RWPE1 (cell line): ENCODE data around the gene DAGLB.

ENCODE experiments used
- CTCF ChIA-PET: fragments of 350-600 bp; sonication (Branson Sonifier 250); formaldehyde crosslinking; extraction: SDS; loops from one replicate; lab custom pipeline; 2021; lab: Yijun Ruan, JAX
- POLR2A ChIA-PET: fragments of 400-600 bp; formaldehyde crosslinking; extraction: SDS; loops from one replicate; lab custom pipeline; 2020; ENCODE audit warnings: antibody characterized with exemption; ENCODE audit not compliant: low non-redundant PET; lab: Yijun Ruan, JAX
- DNase-seq: peaks from one replicate; pipeline ENCODE4 v3.0.0; 2012; ENCODE audit warnings: low spot score
- H3K27ac ChIP-seq: fragments of 450-650 bp; 2 replicates; pipeline ENCODE4 v1.5.1; 2017
- CTCF ChIP-seq: fragments of 450-650 bp; conservative IDR thresholded peaks from 2 replicates; pipeline ENCODE4 v1.5.1; 2017; ENCODE audit warnings: low read depth, mild to moderate bottlenecking

The DAGLB gene

GRCh38 chr7:6433784-6434615 is 13.8 kb downstream of the DAGLB start:
- ChIA-PET POLR2A (no interaction called here), CTCF (interaction anchor here (0.6 to 0.7 kb wide), 3 partner anchors 56 to 576 kb away, joined by 3 to 4 read pairs (median 3); no protein-coding TSS in a partner anchor)
- no peak for TF ChIP-seq CTCF
- no peak for DNase-seq
- H3K27ac ChIP-seq: peak overlapping the region; percentile 47

GRCh38 chr7:6432781-6433180 is 15.0 kb downstream of the DAGLB start:
- TF ChIP-seq CTCF: no peak
- ChIA-PET POLR2A (no interaction called here), CTCF (interaction anchor here (0.7 kb wide), 1 partner anchor 40 kb away, joined by 5 read pairs; no protein-coding TSS in a partner anchor)
- H3K27ac ChIP-seq: peak overlapping the region; percentile 22
- no peak for DNase-seq

GRCh38 chr7:6430974-6431373 is 16.8 kb downstream of the DAGLB start:
- peak overlapping the region; percentile 60 for H3K27ac ChIP-seq
- POLR2A ChIA-PET: no interaction called here
- TF ChIP-seq CTCF: no peak
- DNase-seq: no peak
- CTCF ChIA-PET: interaction anchor here (0.6 kb wide), 1 partner anchor 15 kb away, joined by 3 read pairs; no protein-coding TSS in a partner anchor

GRCh38 chr7:6430271-6430940 is 17.3 kb downstream of the DAGLB start:
- no peak for DNase-seq
- ChIA-PET CTCF (interaction anchor here (0.6 to 0.9 kb wide), 3 partner anchors 16 to 504 kb away, joined by 3 to 4 read pairs (median 3); no protein-coding TSS in a partner anchor), POLR2A (interaction anchor here (1.0 kb wide), 1 partner anchor 18 kb away, joined by 3 read pairs; no protein-coding TSS in a partner anchor)
- peak overlapping the region; percentile 60 for H3K27ac ChIP-seq
- no peak for TF ChIP-seq CTCF

- CTCF ChIA-PET: no interaction called here
- no peak overlapping the region for H3K27ac ChIP-seq
- no peak for DNase-seq
- TF ChIP-seq CTCF: no peak
- POLR2A ChIA-PET: no interaction called here
Measured at GRCh38 chr7:6425948-6426347, 21.8 kb downstream of the DAGLB start.

GRCh38 chr7:6423942-6424701 is 23.6 kb downstream of the DAGLB start:
- ChIA-PET POLR2A (no interaction called here), CTCF (interaction anchor here (0.7 kb wide), 1 partner anchor 41 kb away, joined by 3 read pairs; no protein-coding TSS in a partner anchor)
- peak overlapping the region; percentile 58 for H3K27ac ChIP-seq
- TF ChIP-seq CTCF: no peak
- DNase-seq: peak; percentile 70
